Hepatocyte (in vitro differentiated cells): ENCODE results near the gene PRDM16.

Experiments
- EZH2 ChIP-seq: fragments of 200-600 bp; sonication (generic); IDR thresholded peaks from 2 replicates; pipeline ENCODE4 v1.6.1; 2016; ENCODE audit warnings: antibody characterized with exemption, mild to moderate bottlenecking, borderline replicate concordance
- EZH2phosphoT487 ChIP-seq: fragments of 200-600 bp; sonication (generic); IDR thresholded peaks from one replicate; pipeline ENCODE4 v1.6.1; 2018; ENCODE audit warnings: antibody characterized with exemption, mild to moderate bottlenecking, low read depth, moderate library complexity; ENCODE audit not compliant: unreplicated experiment, severe bottlenecking
- TF ChIP-seq, protein P1 (sequence below): fragments of 200-600 bp; sonication (generic); IDR thresholded peaks from 2 replicates; pipeline ENCODE4 v1.5.1; 2016; ENCODE audit warnings: antibody characterized with exemption, mild to moderate bottlenecking; ENCODE audit not compliant: poor library complexity

DNA sequence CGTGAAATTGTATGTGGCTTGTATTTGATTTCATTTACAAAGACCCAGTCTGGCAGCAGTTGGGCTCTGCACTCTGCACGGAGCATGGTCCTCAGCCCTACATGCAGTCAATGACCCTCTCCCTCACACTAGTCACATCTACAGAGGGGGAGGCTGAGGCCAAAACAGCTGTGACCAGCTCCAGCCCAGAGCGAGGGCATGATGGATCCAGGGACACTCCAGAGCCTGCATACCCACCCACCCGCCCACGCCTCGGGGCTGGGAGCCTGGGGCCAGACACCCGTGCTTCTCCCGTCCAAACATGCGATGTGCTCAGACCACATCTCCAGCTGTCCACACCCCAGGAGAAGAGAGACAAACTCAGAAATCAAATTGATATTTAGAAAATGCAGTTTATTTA, 14.0 kb upstream of the PRDM16 start:
- no peak for TF ChIP-seq EZH2
- TF ChIP-seq, protein P1, sequence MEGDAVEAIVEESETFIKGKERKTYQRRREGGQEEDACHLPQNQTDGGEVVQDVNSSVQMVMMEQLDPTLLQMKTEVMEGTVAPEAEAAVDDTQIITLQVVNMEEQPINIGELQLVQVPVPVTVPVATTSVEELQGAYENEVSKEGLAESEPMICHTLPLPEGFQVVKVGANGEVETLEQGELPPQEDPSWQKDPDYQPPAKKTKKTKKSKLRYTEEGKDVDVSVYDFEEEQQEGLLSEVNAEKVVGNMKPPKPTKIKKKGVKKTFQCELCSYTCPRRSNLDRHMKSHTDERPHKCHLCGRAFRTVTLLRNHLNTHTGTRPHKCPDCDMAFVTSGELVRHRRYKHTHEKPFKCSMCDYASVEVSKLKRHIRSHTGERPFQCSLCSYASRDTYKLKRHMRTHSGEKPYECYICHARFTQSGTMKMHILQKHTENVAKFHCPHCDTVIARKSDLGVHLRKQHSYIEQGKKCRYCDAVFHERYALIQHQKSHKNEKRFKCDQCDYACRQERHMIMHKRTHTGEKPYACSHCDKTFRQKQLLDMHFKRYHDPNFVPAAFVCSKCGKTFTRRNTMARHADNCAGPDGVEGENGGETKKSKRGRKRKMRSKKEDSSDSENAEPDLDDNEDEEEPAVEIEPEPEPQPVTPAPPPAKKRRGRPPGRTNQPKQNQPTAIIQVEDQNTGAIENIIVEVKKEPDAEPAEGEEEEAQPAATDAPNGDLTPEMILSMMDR = no peak
- no peak for TF ChIP-seq EZH2phosphoT487
